ENCODE measurements around the gene AREL1.

AREL1 gene

GRCh38 chr14:74697011-74697410 is 15.9 kb downstream of the AREL1 start:
- FAIRE-seq: no peak

GRCh38 chr14:74695406-74695805 is 17.5 kb downstream of the AREL1 start:
- no peak for FAIRE-seq

GRCh38 chr14:74693191-74693590 is 19.7 kb downstream of the AREL1 start:
- no peak for FAIRE-seq

GRCh38 chr14:74691456-74691855 is 21.4 kb downstream of the AREL1 start:
- no peak for FAIRE-seq

- FAIRE-seq: no peak
These were observed 26.8 kb downstream of the AREL1 start for GRCh38 chr14:74685921-74686678.

- no peak for FAIRE-seq
These were observed 27.8 kb downstream of the AREL1 start for GRCh38 chr14:74685056-74685455.

GRCh38 chr14:74684434-74684833 is 28.4 kb downstream of the AREL1 start:
- FAIRE-seq: no peak

- FAIRE-seq: no peak
These were observed 29.5 kb downstream of the AREL1 start for GRCh38 chr14:74683406-74683805.

- FAIRE-seq: no peak
These were observed 30.5 kb downstream of the AREL1 start for GRCh38 chr14:74682169-74682952.

- FAIRE-seq: no peak
These were observed 37.7 kb downstream of the AREL1 start for GRCh38 chr14:74675219-74675618.

- no peak for FAIRE-seq
These were observed 39.1 kb downstream of the AREL1 start for GRCh38 chr14:74673768-74674167.

GRCh38 chr14:74671789-74672188 is 41.1 kb downstream of the AREL1 start:
- FAIRE-seq: no peak

- no peak for FAIRE-seq
These were observed 42.0 kb downstream of the AREL1 start for GRCh38 chr14:74670726-74671411.

- no peak for FAIRE-seq
These were observed 43.0 kb downstream of the AREL1 start for GRCh38 chr14:74669846-74670245.

- FAIRE-seq: no peak
These were observed 43.6 kb downstream of the AREL1 start for GRCh38 chr14:74669256-74669655.

- FAIRE-seq: no peak
These were observed 45.1 kb downstream of the AREL1 start for GRCh38 chr14:74667758-74668157.

GRCh38 chr14:74664717-74665116 is 48.2 kb downstream of the AREL1 start:
- no peak for FAIRE-seq

- no peak for FAIRE-seq
These were observed 49.0 kb downstream of the AREL1 start for GRCh38 chr14:74663884-74664283.

- FAIRE-seq: no peak
These were observed 51.0 kb downstream of the AREL1 start for GRCh38 chr14:74661726-74662450.

- FAIRE-seq: no peak
These were observed 52.0 kb downstream of the AREL1 start for GRCh38 chr14:74660863-74661262.

GRCh38 chr14:74660167-74660566 is 52.7 kb downstream of the AREL1 start:
- no peak for FAIRE-seq

- no peak for FAIRE-seq
These were observed 54.2 kb downstream of the AREL1 start for GRCh38 chr14:74658535-74659131.

- FAIRE-seq: no peak
These were observed 55.9 kb downstream of the AREL1 start for GRCh38 chr14:74656964-74657363.
